GM19239 (cell line): Measurements from ENCODE around the gene IMPDH2.

ENCODE experiments used
- DNase-seq: peaks from one replicate; pipeline ENCODE4 v3.0.0; 2011; ENCODE audit warnings: low spot score; ENCODE audit not compliant: insufficient read length
- FAIRE-seq: peaks from 2 replicates; lab custom pipeline; 2011; peaks lifted over from hg19 to GRCh38; lab: Jason Lieb, UNC

IMPDH2 gene

DNA sequence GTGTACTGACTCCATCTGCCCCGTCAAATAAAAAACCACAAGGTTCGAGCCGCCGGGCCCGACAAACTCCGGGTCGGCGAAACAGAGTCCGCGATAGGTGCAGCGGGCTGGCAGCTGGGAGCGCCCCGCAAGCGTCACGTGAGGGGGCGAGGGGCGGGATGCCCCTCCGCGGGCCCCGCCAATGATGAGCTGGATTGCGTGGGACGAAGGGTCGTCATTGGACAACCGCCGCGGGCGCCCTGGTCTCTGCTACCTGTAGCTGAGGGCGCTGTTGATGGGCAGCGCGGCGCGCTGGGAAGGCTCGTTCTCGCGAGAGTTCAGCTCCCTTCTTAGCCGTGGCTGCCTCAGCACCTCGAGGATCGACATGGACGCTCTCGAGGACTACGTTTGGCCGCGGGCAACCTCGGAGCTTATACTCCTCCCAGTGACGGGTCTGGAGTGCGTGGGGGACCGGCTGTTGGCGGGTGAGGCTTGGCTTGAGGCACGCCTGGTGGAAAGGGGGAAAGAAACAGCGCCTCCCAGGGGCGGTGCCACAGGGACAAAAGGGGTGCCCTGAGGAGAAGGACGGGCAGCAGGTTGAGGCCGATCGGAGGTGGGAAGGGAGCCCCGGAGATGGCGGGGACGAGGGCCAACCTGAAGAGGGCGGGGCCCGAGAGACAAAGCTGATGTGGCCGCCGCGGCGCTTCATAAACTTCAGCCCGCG is 22.0 kb downstream of the IMPDH2 start, which contains the start of gene WDR6:
TSS of gene WDR6 (plus strand) at position 324 of the 703 bp plus-strand sequence. CDS start at position 365, 41 bp downstream.
- peak; percentile 97 for FAIRE-seq
- DNase-seq, result peak; percentile 95

- FAIRE-seq (peak; percentile 49), DNase-seq (no peak)
Observed at GRCh38 chr3:49006408-49007067, 22.7 kb downstream of the IMPDH2 start.

DNA sequence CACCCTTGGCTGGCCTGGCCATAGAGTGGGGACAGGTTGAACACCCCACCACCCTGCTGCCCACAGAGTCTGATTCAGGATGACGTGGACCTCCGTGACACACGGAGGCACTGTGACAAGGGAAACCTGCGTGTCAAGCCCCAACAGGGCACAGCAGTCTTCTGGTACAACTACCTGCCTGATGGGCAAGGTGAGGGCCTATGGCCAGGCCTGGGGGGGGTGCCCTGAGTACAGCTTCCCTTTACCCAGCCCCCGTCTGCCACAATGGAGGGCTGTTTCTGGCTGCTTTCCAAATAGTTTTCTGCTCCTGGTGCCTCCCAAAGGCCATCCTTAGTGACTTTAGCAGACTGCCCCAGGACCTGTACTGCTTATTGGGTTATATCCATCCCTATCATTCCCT is 23.2 kb downstream of the IMPDH2 start:
- no peak for DNase-seq
- FAIRE-seq, result no peak

DNA sequence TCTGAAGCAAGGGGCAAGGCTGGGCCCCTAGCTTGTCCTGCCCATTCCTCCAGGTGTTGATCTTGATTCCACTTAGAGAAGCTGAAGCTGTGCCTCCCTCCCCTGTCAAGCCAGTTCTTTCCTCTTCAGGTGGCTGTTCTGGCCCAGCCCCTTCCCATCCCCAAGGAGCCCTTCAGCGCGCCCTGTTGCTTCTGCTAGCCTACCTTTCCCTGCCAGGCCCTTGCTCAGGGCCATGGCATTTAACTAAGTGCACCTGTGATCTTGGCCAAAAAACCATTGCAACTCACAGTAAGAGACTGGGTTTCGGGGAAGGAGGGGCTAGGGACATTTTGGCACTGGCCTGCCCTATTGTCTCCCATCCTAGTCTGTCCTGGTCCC is 23.9 kb downstream of the IMPDH2 start:
- no peak for FAIRE-seq
- no peak for DNase-seq

DNA sequence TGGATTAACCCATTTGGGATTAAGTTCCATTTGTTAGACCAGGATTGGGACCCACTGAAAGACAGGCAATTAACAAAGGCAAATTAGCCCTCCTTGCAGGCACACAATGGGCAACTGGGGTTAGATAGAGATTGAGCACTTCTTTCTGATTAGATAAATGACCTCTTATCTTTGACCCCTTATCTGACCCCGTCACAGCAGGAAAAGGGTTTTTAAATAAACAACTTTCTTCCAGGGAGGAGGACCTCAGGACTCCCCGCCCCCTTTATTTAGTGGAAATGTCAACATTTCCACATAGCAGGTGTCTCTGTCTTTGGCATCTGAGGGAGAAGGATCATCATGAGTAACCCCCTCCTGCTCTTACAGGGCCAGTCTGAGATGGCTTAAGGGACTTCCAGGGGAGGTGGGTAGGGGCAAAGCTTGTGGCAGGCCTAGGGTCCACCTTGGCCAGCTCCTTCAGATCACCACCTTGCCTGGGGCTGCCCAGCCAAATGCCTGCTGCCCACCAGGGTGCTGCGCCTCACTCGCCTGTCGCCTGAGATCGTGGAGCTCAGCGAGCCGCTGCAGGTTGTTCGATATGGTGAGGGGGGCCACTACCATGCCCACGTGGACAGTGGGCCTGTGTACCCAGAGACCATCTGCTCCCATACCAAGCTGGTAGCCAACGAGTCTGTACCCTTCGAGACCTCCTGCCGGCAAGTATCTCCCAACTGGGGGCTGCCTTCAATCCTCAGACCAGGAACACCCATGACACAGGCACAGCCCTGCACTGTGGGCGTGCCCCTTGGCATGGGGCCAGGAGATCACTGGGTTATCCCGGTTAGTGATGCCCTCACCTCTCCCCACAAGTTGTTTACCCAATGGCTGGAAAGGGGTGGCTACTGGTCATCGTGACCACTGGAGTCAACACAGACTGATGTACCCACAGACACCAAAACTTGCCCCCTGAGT is 24.6 kb downstream of the IMPDH2 start:
- DNase-seq (no peak), FAIRE-seq (no peak)

GRCh38 chr3:49001155-49001554 is 28.0 kb downstream of the IMPDH2 start:
- DNase-seq, result no peak
- FAIRE-seq, result no peak

- DNase-seq (no peak), FAIRE-seq (no peak)
Observed at GRCh38 chr3:48999085-48999858, 29.9 kb downstream of the IMPDH2 start.

DNA sequence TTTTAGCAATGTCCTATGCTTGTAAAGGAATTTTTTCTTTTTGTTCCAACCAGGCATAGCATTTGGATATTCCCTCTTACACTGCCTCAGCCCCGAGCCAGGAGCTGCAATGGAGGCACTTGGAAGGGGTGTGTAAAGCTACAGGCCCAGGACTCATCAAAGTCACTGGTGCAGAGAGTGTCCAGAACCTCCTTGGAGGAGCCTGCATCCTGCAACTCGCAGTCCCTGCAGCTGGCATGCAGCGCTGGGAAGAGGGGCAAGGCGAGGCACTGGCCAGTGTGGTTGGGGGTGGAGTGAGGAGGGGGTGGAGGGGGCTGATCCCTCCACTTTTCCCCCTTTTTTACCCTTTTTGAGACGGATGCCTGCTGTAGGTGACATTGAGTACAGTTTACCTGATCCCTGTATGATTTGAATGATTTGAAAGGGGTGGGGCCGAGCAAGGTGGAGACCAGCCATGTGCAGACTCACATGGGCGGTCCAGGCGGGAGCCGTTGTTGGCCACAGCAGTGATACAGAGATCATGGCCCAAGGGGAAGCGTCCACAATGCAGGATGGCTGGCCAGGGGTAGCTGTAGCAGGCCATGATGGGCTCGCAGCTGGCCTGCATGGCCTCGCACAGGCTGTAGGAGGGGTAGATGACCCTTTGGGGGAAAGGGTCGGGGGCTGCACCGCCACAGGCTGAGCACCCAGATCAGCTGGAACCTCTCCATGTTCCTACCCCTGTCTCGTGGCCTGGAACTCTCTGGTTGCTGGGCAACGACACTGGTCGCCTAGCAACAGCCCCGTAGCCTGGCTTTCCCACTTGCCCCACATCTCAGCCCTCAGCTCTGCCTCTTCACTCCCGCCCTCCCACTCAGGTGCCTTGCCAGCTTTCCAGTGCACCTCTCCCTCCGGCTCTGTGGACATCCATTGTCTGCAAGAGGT is 31.2 kb downstream of the IMPDH2 start:
- FAIRE-seq, result no peak
- DNase-seq, result no peak

- FAIRE-seq (no peak), DNase-seq (no peak)
Observed at GRCh38 chr3:48997102-48997635, 32.0 kb downstream of the IMPDH2 start.

DNA sequence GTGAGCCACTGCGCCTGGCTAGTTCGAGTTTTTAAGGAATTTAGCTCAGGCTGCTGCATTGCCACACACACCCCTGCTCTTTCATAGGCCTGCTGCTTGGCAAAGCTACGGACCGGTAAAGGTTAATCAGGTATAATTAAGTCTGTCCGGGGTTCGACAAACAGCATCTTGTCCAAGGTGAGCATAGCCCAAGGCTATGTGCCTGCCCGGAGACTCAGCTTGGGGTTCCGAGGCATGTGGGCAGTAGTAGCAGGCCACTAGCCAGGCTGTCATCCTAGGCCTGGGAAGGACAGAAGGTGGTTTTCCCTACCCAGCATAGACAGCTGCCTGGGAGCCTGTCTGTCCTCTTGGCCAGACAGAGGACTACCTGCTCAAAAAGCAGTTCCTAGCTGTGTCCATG is 32.6 kb downstream of the IMPDH2 start:
- FAIRE-seq (no peak), DNase-seq (no peak)

DNA sequence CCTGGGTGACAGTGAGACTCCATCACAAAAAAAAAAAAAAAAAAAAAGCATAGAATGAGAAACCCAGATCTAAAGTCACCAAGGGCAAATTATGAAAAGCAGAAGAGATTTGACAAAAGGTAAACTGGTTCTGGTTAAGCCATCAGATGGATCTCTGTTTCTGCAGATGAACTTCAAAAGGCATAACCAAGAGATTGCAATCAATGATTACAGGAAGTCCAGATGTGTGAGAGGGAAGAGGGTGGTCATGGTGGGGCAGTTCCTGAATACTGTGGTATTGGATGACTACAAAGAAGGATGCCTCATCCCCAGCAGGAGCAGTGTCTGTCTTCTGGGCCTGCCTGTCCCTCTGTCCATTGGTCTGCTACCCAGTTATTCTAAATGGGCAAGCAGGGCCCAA is 35.4 kb downstream of the IMPDH2 start:
- DNase-seq (no peak), FAIRE-seq (no peak)

DNA sequence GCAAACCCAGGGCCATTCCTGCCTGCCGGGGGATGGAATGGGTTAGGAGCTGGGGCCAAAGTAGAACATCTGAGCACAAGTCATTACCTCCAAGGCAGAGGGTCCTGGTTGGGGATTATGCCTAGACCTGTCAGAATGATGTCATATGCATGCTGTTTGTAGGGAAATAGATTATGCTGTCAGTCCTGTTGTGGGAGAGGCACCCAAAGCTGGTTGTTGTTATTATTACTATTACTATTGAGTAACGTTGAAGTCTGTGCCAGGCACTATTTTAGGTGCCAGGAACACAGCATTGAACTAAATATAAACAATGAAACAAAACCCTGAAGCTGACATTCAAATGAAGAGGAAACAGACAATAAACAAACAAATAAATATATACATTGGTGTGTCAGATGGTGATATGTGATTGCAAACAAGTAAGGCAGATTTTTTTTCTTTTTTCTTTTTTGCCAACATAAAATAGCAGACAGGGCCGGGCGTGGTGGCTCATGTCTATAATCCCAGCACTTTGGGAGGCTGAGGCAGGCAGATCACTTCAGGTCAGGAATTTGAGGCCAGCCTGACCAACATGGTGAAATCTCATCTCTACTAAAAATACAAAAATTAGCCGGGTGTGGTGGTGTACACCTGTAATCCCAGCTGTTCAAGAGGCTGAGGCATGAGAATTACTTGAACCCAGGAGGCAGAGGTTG is 37.2 kb downstream of the IMPDH2 start:
- FAIRE-seq (no peak), DNase-seq (no peak)

- no peak for DNase-seq
- peak; percentile 90 for FAIRE-seq
Observed at GRCh38 chr3:48990636-48991469, 38.3 kb downstream of the IMPDH2 start.

- peak; percentile 62 for DNase-seq
- FAIRE-seq, result peak; percentile 84
Observed at GRCh38 chr3:48989796-48990635, 39.2 kb downstream of the IMPDH2 start, which contains the start of gene P4HTM. P4HTM (plus strand) TSS chr3:48990241; CDS start chr3:48990257, 16 bp downstream.

- no peak for FAIRE-seq
- DNase-seq, result no peak
Observed at GRCh38 chr3:48989126-48989795, 39.9 kb downstream of the IMPDH2 start.
